Measurements from ENCODE around the gene CRYBG1. TPM values are rescaled to one million over a fixed set of nuclear protein-coding genes. Genes with fewer than 3 reads are reported as not detected.

CRYBG1 gene
- total RNA-seq, 1 experiment from 2014 or later, result 14.1 TPM

- no peak for DNase-seq (ENCODE audit: low read depth)
These were observed 162.2 kb downstream of the CRYBG1 start for GRCh38 chr6:106522562-106523250.

GRCh38 chr6:106525107-106525881 lies 164.8 kb downstream of the CRYBG1 start:
- DNase-seq (ENCODE audit: low read depth), result peak; percentile 30

- DNase-seq (ENCODE audit: low read depth), result no peak
These were observed 165.4 kb downstream of the CRYBG1 start for GRCh38 chr6:106525882-106526275.

DNA sequence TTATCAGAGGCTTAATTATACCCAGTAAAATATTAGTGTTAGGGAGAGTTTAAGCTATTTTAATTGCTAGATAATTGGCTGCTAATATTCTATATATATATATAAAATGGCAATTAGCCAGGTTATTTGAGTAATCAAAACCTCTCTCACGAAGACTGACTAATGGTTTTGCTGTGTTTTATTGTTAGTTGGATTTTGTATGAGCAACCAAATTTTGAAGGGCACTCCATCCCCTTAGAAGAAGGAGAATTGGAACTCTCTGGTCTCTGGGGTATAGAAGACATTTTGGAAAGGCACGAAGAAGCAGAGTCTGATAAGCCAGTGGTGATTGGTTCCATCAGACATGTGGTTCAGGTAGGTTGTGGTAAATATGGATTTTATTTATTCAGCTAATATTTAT lies 166.6 kb downstream of the CRYBG1 start:
- no peak for DNase-seq (ENCODE audit: low read depth)

GRCh38 chr6:106527979-106528378 lies 167.5 kb downstream of the CRYBG1 start:
- DNase-seq (ENCODE audit: low read depth), result peak; percentile 84

DNA sequence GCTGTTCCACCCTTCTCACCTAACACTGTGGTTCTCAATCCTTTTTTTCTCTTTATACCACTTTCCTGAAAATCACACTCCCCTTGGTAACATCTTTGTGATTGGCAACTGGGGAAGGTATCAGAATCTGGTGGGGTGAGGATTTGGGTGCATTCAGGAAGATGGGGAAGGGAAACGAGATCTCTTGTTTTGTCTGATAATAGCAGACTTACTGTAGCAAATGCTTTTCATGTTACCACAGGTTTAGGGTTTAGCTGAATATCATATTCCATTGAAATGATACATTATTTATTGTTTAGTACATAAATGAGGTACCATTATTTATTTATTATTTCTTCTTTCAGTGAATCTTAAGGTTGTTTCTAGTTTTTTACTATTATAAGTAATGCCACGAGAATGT lies 168.0 kb downstream of the CRYBG1 start:
- no peak for DNase-seq (ENCODE audit: low read depth)

DNA sequence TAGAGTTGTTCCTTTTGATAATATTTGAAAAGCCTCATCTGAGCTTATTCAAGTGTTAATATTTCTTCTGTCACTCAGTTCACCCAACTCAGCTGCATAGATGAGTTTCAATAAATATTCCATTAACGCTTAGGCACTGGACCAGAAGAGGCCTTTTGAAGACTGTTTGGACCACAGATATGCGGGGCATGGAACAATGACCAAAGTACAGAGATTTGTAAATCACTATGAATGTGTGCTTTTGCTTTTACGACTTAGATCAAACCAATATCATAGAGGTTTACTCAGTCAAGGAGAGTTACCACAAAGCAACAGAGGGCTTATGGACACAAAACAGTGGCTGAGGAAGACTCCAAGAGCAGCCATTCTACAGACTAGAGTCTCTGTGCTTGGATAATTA lies 168.9 kb downstream of the CRYBG1 start:
- no peak for DNase-seq (ENCODE audit: low read depth)

GRCh38 chr6:106530026-106530425 lies 169.5 kb downstream of the CRYBG1 start:
- no peak for DNase-seq (ENCODE audit: low read depth)

DNA sequence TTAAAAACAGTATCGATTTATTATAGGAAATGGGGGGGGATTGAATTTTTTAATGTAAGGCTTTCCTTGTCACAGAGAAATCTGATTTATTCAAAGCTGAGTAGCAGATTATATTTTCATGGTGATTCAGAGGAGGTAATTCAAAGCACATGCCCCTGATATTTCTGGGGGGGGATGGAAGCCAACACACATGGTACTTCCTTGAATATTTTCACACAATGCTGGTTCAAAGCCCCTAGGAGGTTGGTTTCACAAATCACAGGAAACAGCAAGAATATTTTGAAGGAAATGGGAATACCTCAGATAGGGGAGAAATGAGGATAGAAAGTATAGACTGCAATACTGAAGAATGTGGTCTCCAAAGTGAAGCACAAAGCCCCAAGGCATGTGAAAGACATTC lies 170.0 kb downstream of the CRYBG1 start:
- no peak for DNase-seq (ENCODE audit: low read depth)

DNA sequence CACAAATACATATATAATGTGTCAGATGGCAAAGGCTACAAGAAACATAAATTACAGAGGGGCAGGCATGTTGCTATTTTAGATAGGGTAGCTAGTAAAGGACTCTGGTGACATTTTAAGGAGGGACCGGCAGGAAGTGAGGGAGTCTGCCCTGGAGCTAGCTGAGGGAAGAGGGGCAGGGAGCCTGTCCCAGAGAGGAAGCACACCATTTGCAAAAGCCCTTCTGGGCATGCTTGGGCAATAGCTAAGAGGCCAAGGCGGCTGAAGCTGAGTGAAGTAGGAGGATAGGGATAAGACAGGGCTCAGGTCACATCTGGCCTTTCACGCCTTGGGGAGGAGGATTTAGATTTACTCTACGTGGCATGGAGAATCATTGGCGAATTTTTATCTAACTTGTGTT lies 172.5 kb downstream of the CRYBG1 start:
- DNase-seq (ENCODE audit: low read depth), result no peak

GRCh38 chr6:106534004-106534403 lies 173.5 kb downstream of the CRYBG1 start:
- no peak for DNase-seq (ENCODE audit: low read depth)

GRCh38 chr6:106534564-106534982 lies 174.1 kb downstream of the CRYBG1 start:
- DNase-seq (ENCODE audit: low read depth), result no peak

- no peak for DNase-seq (ENCODE audit: low read depth)
These were observed 174.5 kb downstream of the CRYBG1 start for GRCh38 chr6:106535012-106535411.

DNA sequence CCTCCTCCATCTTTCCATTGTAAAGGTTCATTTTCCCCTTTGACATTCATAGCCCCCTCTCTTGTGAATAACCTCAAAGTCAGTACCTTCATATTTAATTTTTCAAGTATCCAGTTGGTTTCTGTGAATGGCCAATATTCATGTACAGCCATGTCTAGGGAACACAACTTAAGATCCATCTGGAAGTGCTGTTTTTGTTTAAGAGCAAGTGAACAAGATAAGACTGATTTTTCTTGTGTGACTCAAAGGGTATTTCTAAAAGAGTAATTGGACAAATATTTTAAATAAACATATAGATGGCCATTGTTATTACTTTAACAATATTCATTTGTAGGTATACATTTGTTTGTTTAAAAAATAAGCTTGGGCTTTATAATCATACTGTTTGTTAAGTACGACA lies 175.8 kb downstream of the CRYBG1 start:
- no peak for DNase-seq (ENCODE audit: low read depth)

GRCh38 chr6:106536851-106537250 lies 176.3 kb downstream of the CRYBG1 start:
- no peak for DNase-seq (ENCODE audit: low read depth)

DNA sequence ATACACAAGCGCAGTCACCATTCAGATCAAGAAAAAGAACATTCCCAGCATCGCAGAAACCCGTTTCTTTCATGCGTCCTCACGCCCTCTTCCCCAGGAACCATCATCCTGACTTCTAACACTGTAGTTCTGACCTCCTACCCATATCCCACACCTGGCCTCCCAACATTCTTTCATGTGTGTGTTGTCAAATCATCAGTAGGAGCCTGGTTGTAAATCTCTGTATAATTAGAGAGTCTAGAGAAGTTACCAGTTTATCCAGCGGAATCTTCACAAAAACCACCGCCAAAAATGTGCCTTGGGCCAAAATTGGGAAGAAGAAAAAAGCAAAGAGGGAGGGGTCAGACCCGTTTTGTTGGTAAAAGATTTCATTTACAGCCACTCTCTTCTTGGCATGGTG lies 177.1 kb downstream of the CRYBG1 start:
- no peak for DNase-seq (ENCODE audit: low read depth)

DNA sequence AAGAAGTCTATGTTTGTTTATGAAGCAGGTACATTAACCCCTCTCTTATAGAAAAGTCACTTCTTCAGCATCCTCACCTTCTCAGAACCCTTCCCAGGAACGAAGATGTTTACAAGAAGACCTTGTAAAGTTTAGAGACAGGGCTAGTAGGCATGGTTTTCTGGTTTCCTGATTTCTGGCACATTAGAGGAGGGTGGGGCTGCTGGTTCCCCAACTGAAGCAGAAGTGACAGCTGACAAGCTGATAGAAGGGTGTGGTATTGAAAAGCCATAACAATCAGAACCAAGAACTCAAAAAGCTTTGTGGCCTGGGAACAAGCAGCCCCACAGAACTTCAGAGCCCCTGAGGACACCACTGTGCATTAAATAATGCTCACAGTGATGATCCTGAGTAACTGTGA lies 177.6 kb downstream of the CRYBG1 start:
- DNase-seq (ENCODE audit: low read depth), result no peak

DNA sequence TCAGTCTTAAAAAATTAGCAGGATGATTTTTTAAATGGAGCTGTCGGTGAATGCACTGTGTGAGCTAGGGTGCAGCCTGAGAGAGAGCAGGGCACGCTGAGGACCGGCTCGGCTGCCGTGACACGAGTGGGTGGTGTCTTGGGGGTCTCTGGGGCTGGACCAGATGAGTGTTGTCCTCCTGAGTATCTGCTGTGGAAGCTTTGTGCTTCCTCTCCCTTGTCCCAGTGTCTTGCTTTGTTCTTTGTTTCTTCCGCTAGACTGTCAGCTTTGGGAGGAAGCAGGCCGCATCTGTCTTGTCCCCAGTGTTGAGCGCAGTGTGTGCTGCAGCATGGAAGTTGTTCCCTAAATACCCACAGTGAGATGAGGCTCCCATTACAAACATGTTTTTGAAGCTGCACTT lies 179.4 kb downstream of the CRYBG1 start:
- no peak for DNase-seq (ENCODE audit: low read depth)

- no peak for DNase-seq (ENCODE audit: low read depth)
These were observed 179.9 kb downstream of the CRYBG1 start for GRCh38 chr6:106540432-106540831.

- DNase-seq (ENCODE audit: low read depth), result no peak
These were observed 180.4 kb downstream of the CRYBG1 start for GRCh38 chr6:106540907-106541306.

- peak; percentile 47 for DNase-seq (ENCODE audit: low read depth)
These were observed 185.8 kb downstream of the CRYBG1 start for GRCh38 chr6:106546261-106546690.

GRCh38 chr6:106546691-106547414 lies 186.3 kb downstream of the CRYBG1 start:
- peak; percentile 77 for DNase-seq (ENCODE audit: low read depth)

Measured in Daoy (cell line).